Right lobe of liver (tissue), 6 donors: Measurements from ENCODE around the gene MRPL54. TPM values are rescaled to one million over a fixed set of nuclear protein-coding genes. Genes with fewer than 3 reads are reported as not detected.

Experiments used
- ATAC-seq, 4 donors: fragments of 200-7000 bp; cut with Tn5 transposase; one replicate each; pipeline ENCODE4 v1.9.1; 2020; ENCODE audit warnings: mild to moderate bottlenecking in 4 of 4, moderate library complexity in 4 of 4
- DNase-seq, 3 donors: peaks; one replicate each; pipeline ENCODE4 v3.0.0-alpha.2; 2020
- H3K27ac ChIP-seq, 3 donors: fragments of 200-600 bp; one replicate each; pipeline ENCODE4 v1.8.0; 2022
- H3K27me3 ChIP-seq, 2 donors: fragments of 200-600 bp; one replicate each; pipeline ENCODE4 v1.8.0; 2022
- H3K36me3 ChIP-seq, 4 donors: fragments of 200-600 bp; sonication (generic) in 1 of 4; one replicate each; pipeline versions ENCODE4 v1.5.1 to v1.8.0; 2017 to 2022; ENCODE audit warnings: control low read depth in 1 of 4
- H3K4me1 ChIP-seq, 4 donors: fragments of 200-600 bp; sonication (generic) in 1 of 4; one replicate each; pipeline versions ENCODE4 v1.5.1 to v1.8.0; 2017 to 2022; ENCODE audit warnings: control low read depth in 1 of 4
- H3K4me3 ChIP-seq, 3 donors: fragments of 200-600 bp; one replicate each; pipeline ENCODE4 v1.8.0; 2022
- H3K9me3 ChIP-seq, 4 donors: fragments of 200-600 bp; sonication (generic) in 1 of 4; one replicate each; pipeline versions ENCODE4 v1.5.1 to v1.8.0; 2017 to 2022; ENCODE audit warnings: control low read depth in 1 of 4
- CTCF ChIP-seq, 4 donors: fragments of 200-600 bp in 3 of 4; fragments of 450-650 bp in 1 of 4; IDR thresholded peaks; one replicate each; pipeline versions ENCODE4 v1.5.1 to v1.8.0; 2016 to 2022; ENCODE audit warnings: antibody characterized with exemption in 4 of 4, mild to moderate bottlenecking in 2 of 4
- POLR2A ChIP-seq: fragments of 450-650 bp; IDR thresholded peaks from one replicate; pipeline ENCODE4 v1.6.1; 2017; ENCODE audit warnings: antibody characterized with exemption, mild to moderate bottlenecking
- WGBS: methylation state at CpG from one replicate; pipeline ENCODE4 v1.1.6; 2018; ENCODE audit warnings: low coverage, low lambda C conversion rate; ENCODE audit not compliant: insufficient coverage; ENCODE audit errors: missing lambda C conversion rate; 5-methylcytosine and 5-hydroxymethylcytosine counted together
- intact Hi-C, 2 donors: fragments of 100-400 bp; cut with DNase I; formaldehyde crosslinking; loops; one replicate each; pipeline versions ENCODE4 v1.11.2 to v1.14.1; 2022
- total RNA-seq, 6 experiments: library from RNA; depleted of rRNA in 2 of 6; stranded (reverse); fragments of >200 nt in 2 of 6; fragmentation: NEBNext Ultra II Directional in 3 of 6; extraction: Animal tissue kit (Norgen Biotek cat#: 25700) in 3 of 6; gene quantifications; one replicate each; pipeline versions ENCODE4 v1.1.0 to v1.2.4, GENCODE V29; 2016 to 2023
- donor health status: DM: no; HTN: yes; CAD: no.
- donor health status: DM: no; HTN: no; CAD: no.
- donor health status: DM: no; HTN: no; CAD: no.
- donor health status: DM: no; HTN: yes; CAD: no.
- donor health status: DM: no; HTN: yes; CAD: no.

Gene MRPL54
- total RNA-seq, 6 experiments from 2014 or later: 52.5 to 81.2 (median 61.9) TPM

- Histone ChIP-seq H3K4me1 (no peaks in the 10 kb centered on the region), H3K36me3 (no peaks in the 10 kb centered on the region), H3K9me3 (peaks cover 0 to 11% (median 0%) of the 10 kb centered on the region in 4 donors), H3K4me3 (peak overlapping the region in 1 of 3 donors; percentile 39), H3K27me3 (no peaks in the 10 kb centered on the region), H3K27ac (no peak overlapping the region)
- WGBS: 19% methylated on average over 11 of the region's 25 CpGs
- intact Hi-C loops: loop anchor here in 1 of 2 donors (10.0 kb wide), 1 partner anchor 430 kb away; no protein-coding TSS in a partner anchor
- TF ChIP-seq CTCF (IDR thresholded peaks at IDR 0.05) (no peak), POLR2A (no peak)
- no peak for DNase-seq
- peak; percentile 3 to 40 (median 19) for ATAC-seq
Observed at GRCh38 chr19:3784607-3785450, 22.3 kb downstream of the MRPL54 start.

- Histone ChIP-seq H3K9me3 (peaks cover 0 to 11% (median 0%) of the 10 kb centered on the region in 4 donors), H3K27ac (no peak overlapping the region), H3K36me3 (no peaks in the 10 kb centered on the region), H3K27me3 (no peaks in the 10 kb centered on the region), H3K4me1 (no peaks in the 10 kb centered on the region), H3K4me3 (peak overlapping the region; percentile 14 to 39 (median 26))
- intact Hi-C loops: loop anchor here in 1 of 2 donors (10.0 kb wide), 1 partner anchor 429 kb away; no protein-coding TSS in a partner anchor
- DNase-seq (no peak), ATAC-seq (peak in 2 of 4 donors; percentile 5 to 19)
- no CpG with 5 or more reads among the region's 47 CpGs for WGBS
- TF ChIP-seq POLR2A (no peak), CTCF (IDR thresholded peaks at IDR 0.05) (no peak)
Observed at GRCh38 chr19:3785451-3785937, 23.0 kb downstream of the MRPL54 start.

- TF ChIP-seq CTCF (IDR thresholded peaks at IDR 0.05): no peak
- no peak for TF ChIP-seq POLR2A
- Histone ChIP-seq H3K4me1 (no peaks in the 10 kb centered on the region), H3K36me3 (no peaks in the 10 kb centered on the region), H3K27ac (no peak within 1 kb of the TSS), H3K4me3 (peak within 1 kb of the TSS; percentile 14 to 39 (median 26)), H3K27me3 (no peaks in the 10 kb centered on the region), H3K9me3 (peaks cover 0 to 10% (median 0%) of the 10 kb centered on the region in 4 donors)
- no peak for DNase-seq
- peak in 1 of 4 donors; percentile 22 for ATAC-seq
- 15% methylated on average over 9 of the region's 101 CpGs for WGBS
- intact Hi-C loops: loop anchor here in 1 of 2 donors (10.0 kb wide), 1 partner anchor 429 kb away; no protein-coding TSS in a partner anchor
Observed at GRCh38 chr19:3785938-3786824, 23.7 kb downstream of the MRPL54 start, which contains the start of gene MATK. MATK (minus strand) TSS chr19:3786381; CDS start chr19:3785135, 1,246 bp downstream.
